GM12865 (cell line): ENCODE measurements around the gene LIN37.

Experiments used
- DNase-seq: peaks from one replicate; pipeline ENCODE4 v3.0.0; 2010; ENCODE audit warnings: low read depth
- H3K4me3 ChIP-seq: 2 replicates; pipeline ENCODE4 v1.5.1; 2011; ENCODE audit warnings: mild to moderate bottlenecking, low read depth, low read length, control low read depth
- TF ChIP-seq, protein P1 (sequence below): IDR thresholded peaks from 2 replicates; pipeline ENCODE4 v1.5.1; 2011; ENCODE audit warnings: low read length, control low read depth, low read depth, inconsistent platforms; ENCODE audit not compliant: insufficient read depth; ENCODE audit errors: missing control alignments

The LIN37 gene

DNA sequence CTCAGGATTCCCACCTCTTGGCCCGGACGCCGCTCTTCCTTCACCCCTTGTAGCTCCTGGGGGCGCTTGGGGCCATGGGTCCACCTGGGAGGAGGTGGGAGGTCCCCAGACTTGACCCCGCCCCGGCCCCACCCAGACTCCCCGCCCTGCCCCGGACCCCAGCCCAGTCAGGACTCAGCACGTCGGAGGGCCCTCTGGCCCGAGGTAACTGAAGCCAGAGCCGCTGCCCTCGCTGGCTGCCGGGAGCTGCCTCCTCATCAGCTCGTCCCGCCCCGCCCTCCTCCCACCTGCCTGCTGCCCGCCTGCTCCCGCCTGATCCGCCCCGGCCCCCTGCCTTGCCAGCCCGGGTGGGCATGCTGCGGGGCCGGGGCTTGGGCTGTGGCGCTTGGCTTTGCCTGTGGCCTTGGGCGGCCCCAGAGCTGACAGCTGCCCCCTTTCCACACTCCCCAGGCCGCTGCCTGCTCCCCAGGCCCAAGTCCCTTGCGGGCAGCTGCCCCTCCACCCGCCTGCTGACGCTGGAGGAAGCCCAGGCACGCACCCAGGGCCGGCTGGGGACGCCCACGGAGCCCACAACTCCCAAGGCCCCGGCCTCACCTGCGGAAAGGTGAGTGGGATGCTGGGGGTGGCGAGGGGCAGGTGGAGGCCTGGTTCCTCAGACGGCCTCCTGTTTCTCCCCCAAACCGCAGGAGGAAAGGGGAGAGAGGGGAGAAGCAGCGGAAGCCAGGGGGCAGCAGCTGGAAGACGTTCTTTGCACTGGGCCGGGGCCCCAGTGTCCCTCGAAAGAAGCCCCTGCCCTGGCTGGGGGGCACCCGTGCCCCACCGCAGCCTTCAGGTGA lies 36.3 kb downstream of the LIN37 start:
- TF ChIP-seq, protein P1, sequence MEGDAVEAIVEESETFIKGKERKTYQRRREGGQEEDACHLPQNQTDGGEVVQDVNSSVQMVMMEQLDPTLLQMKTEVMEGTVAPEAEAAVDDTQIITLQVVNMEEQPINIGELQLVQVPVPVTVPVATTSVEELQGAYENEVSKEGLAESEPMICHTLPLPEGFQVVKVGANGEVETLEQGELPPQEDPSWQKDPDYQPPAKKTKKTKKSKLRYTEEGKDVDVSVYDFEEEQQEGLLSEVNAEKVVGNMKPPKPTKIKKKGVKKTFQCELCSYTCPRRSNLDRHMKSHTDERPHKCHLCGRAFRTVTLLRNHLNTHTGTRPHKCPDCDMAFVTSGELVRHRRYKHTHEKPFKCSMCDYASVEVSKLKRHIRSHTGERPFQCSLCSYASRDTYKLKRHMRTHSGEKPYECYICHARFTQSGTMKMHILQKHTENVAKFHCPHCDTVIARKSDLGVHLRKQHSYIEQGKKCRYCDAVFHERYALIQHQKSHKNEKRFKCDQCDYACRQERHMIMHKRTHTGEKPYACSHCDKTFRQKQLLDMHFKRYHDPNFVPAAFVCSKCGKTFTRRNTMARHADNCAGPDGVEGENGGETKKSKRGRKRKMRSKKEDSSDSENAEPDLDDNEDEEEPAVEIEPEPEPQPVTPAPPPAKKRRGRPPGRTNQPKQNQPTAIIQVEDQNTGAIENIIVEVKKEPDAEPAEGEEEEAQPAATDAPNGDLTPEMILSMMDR, result no peak
- DNase-seq, result no peak
- H3K4me3 ChIP-seq, result no peak overlapping the region

DNA sequence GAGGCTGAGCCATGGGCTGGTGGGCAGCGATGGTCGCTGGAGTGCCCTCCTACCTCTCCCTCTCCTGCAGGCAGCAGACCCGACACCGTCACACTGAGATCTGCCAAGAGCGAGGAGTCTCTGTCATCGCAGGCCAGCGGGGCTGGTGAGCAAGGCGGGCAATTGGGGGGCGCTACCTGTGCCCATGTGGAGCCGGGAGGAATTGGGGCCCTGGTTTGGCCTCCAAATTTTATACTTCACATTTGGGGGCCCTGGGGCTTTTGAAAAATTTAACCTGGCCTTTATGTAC lies 36.9 kb downstream of the LIN37 start:
- H3K4me3 ChIP-seq, result no peak overlapping the region
- TF ChIP-seq, protein P1, result no peak
- DNase-seq, result no peak

DNA sequence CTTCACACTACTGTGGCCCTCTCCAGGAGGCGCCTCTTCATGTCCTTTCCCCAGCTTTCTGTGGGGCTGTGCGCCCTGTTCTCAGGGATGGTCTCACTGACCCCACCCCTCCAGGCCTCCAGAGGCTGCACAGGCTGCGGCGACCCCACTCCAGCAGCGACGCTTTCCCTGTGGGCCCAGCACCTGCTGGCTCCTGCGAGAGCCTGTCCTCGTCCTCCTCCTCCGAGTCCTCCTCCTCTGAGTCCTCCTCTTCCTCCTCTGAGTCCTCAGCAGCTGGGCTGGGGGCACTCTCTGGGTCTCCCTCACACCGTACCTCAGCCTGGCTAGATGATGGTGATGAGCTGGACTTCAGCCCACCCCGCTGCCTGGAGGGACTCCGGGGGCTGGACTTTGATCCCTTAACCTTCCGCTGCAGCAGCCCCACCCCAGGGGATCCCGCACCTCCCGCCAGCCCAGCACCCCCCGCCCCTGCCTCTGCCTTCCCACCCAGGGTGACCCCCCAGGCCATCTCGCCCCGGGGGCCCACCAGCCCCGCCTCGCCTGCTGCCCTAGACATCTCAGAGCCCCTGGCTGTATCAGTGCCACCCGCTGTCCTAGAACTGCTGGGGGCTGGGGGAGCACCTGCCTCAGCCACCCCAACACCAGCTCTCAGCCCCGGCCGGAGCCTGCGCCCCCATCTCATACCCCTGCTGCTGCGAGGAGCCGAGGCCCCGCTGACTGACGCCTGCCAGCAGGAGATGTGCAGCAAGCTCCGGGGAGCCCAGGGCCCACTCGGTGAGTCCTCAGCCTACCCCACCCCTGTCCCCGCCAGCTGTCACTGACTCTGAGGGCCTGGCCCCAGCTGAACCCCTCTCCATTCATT lies 38.2 kb downstream of the LIN37 start:
- no peak for DNase-seq
- no peak overlapping the region for H3K4me3 ChIP-seq
- TF ChIP-seq, protein P1, result no peak

DNA sequence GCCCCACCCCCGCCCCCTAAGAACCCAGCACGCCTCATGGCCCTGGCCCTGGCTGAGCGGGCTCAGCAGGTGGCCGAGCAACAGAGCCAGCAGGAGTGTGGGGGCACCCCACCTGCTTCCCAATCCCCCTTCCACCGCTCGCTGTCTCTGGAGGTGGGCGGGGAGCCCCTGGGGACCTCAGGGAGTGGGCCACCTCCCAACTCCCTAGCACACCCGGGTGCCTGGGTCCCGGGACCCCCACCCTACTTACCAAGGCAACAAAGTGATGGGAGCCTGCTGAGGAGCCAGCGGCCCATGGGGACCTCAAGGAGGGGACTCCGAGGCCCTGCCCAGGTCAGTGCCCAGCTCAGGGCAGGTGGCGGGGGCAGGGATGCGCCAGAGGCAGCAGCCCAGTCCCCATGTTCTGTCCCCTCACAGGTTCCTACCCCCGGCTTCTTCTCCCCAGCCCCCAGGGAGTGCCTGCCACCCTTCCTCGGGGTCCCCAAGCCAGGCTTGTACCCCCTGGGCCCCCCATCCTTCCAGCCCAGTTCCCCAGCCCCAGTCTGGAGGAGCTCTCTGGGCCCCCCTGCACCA lies 38.9 kb downstream of the LIN37 start:
- TF ChIP-seq, protein P1, result no peak
- no peak for DNase-seq
- H3K4me3 ChIP-seq, result no peak overlapping the region

DNA sequence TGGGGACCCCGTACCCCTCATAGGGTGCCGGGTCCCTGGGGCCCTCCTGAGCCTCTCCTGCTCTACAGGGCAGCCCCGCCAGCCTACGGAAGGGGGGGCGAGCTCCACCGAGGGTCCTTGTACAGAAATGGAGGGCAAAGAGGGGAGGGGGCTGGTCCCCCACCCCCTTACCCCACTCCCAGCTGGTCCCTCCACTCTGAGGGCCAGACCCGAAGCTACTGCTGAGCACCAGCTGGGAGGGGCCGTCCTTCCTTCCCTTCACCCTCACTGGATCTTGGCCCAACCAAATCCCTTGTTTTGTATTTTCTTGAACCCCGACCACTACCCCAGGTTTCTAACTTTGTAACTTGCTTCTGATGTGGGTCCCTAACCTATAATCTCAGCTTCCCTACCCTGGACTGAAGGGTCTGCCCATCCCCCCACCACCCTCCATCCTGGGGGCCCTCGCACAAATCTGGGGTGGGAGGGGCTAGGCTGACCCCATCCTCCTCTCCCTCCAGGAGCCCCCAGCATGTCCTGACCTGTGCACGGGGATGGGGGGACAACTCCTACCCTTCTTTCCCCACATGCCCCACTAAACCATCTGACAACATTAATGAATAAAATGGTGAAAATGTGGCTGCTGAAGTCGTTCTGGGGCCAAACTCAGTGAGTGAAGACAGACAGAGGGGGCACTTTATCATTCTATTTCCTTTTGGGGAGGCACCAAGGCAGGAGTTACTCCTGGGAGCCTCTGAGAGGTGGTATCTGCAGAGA lies 40.0 kb downstream of the LIN37 start:
- TF ChIP-seq, protein P1, result no peak
- H3K4me3 ChIP-seq, result no peak overlapping the region
- DNase-seq, result no peak

DNA sequence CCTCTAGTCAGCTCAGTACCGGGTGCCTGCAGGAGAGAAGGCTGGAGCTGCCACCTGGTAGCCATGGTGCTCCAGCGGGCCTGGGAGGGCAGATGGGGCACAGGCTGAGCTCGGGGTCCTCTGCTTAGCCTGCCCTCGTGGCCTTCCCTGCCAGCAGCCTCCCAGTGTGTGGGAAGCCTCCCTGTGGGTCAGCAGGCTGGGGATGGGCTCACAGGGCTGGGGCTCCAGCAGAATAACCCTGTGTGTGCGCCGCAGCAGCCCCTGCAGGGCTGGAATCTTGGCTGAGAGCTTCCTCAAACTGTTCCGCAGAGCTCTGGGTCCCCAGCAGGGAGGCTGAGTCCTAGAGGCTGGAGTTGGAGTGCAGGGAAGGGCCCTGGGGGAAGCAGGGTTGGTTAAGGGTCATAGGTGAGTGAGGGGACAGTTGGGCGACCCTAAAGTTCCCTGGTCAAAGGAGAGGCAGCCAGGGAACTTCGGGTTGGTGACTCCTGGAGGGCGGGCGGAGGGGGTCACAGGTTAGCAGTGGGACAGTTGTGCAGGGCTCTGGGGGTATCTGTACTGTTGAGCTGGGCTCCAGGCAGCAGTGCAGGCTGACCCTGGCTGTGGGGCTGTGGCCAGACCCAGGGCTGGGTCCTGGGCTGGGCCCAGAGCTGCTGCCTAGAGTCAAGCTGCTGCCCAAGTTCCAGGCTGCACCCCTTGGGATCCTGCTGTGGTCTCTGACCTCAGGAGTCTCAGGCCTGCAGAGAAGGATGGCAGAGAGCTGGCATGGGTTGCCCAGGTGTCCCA lies 41.0 kb downstream of the LIN37 start:
- DNase-seq, result no peak
- TF ChIP-seq, protein P1, result no peak
- H3K4me3 ChIP-seq, result no peak overlapping the region
